K562 (cell line): ENCODE results near the gene ADAMTS14. TPM values are rescaled to one million over a fixed set of nuclear protein-coding genes. Genes with fewer than 3 reads are reported as not detected.

Experiments
- ARID1B ChIP-seq: fragments of 450-650 bp; IDR thresholded peaks from 2 replicates; pipeline ENCODE4 v1.6.1; 2016; ENCODE audit warnings: antibody characterized with exemption, mild to moderate bottlenecking, inconsistent platforms
- ARID4B ChIP-seq: sonication (generic); formaldehyde crosslinking; IDR thresholded peaks from 2 replicates; pipeline ENCODE4 v1.8.0; 2022; ENCODE audit warnings: mild to moderate bottlenecking, missing genetic modification reagents
- KLF1 ChIP-seq: fragments of 450-650 bp; IDR thresholded peaks from 2 replicates; pipeline ENCODE4 v1.6.1; 2016; ENCODE audit warnings: missing genetic modification characterization, missing compliant biosample characterization
- PRDM10 ChIP-seq: fragments of 450-650 bp; IDR thresholded peaks from 2 replicates; pipeline ENCODE4 v1.6.1; 2018; ENCODE audit not compliant: partially characterized antibody
- STAT6 ChIP-seq: sonication (generic); formaldehyde crosslinking; IDR thresholded peaks from 2 replicates; pipeline ENCODE4 v1.8.1; 2023; ENCODE audit warnings: mild to moderate bottlenecking, missing genetic modification reagents
- TCF3 ChIP-seq: sonication (generic); formaldehyde crosslinking; IDR thresholded peaks from 2 replicates; pipeline ENCODE4 v1.4.0; 2020; ENCODE audit warnings: mild to moderate bottlenecking, missing genetic modification reagents
- ZNF444 ChIP-seq: fragments of 250-450 bp; sonication (Bioruptor Pico); IDR thresholded peaks from 2 replicates; pipeline ENCODE4 v1.4.0; 2020; ENCODE audit warnings: mild to moderate bottlenecking, moderate library complexity
- ZNF609 ChIP-seq: sonication (generic); formaldehyde crosslinking; IDR thresholded peaks from 2 replicates; pipeline ENCODE4 v1.8.1; 2023; ENCODE audit warnings: missing genetic modification reagents, mild to moderate bottlenecking, borderline replicate concordance
- polyA plus RNA-seq, 8 experiments: library from polyadenylated mRNA; depleted of rRNA in 4 of 8; stranded (reverse) in 5 of 8; unstranded in 3 of 8; fragments of >200 nt; fragmentation: Nextera tagmentation in 2 of 8; fragmentation: Illumina TruSeq in 1 of 8; extraction: Ambion mirVana in 2 of 8; extraction: Trizol in 1 of 8; gene quantifications; 2 replicates each; pipeline versions ENCODE4 v1.2.1 to v1.2.3, GENCODE V29; 2011 to 2014; ENCODE audit warnings: inconsistent platforms in 1 of 8, missing spikeins in 1 of 8
- total RNA-seq, 7 experiments: library from RNA; depleted of rRNA in 6 of 7; stranded (reverse); fragments of >200 nt in 6 of 7; fragmentation: Illumina TruSeq in 2 of 7; extraction: Trizol in 2 of 7; gene quantifications; 2 replicates each; pipeline versions ENCODE4 v1.2.1 to v1.2.3, GENCODE V29; 2011 to 2021; ENCODE audit warnings: low replicate concordance in 1 of 7

The ADAMTS14 gene
- total and polyA plus RNA-seq, 9 of the 15 experiments (the other 6 are each of a cell fraction or from before 2014, with no cell fraction given), result 0.04 to 37.4 (median 15.9) TPM

- no peak for TF ChIP-seq ARID4B (CRISPR knock-in tag)
- TF ChIP-seq PRDM10, result peak; percentile 40
- TF ChIP-seq KLF1, result 0 out of 2 replicates have a peak, but pooled peaks have one; percentile 14
- 0 out of 2 replicates have a peak, but pooled peaks have one; percentile 60 for TF ChIP-seq ZNF609 (CRISPR knock-in tag)
- peak; percentile 33; the same call in 1 of the 2 replicates for TF ChIP-seq TCF3 (CRISPR knock-in tag)
- TF ChIP-seq ZNF444 (CRISPR knock-in tag), result no peak
- TF ChIP-seq STAT6, result peak; percentile 63; the same call in 1 of the 2 replicates
- TF ChIP-seq ARID1B, result peak; percentile 45
Observed at GRCh38 chr10:70652761-70653657, 19.3 kb upstream of the ADAMTS14 start (continued).
